HepG2 (cell line): ENCODE measurements around the gene WDR18. TPM values are rescaled to one million over a fixed set of nuclear protein-coding genes. Genes with fewer than 3 reads are reported as not detected.

Source experiments
- ERF ChIP-seq: IDR thresholded peaks from 2 replicates; pipeline ENCODE4 v1.6.1; 2018; ENCODE audit warnings: missing biosample characterization, missing genetic modification reagents
- KLF9 ChIP-seq: IDR thresholded peaks from 2 replicates; pipeline ENCODE4 v1.6.1; 2016; ENCODE audit warnings: low read depth
- MED1 ChIP-seq: sonication (generic); formaldehyde crosslinking; IDR thresholded peaks from 2 replicates; pipeline ENCODE4 v1.4.0; 2020; ENCODE audit warnings: missing genetic modification reagents
- NCOA5 ChIP-seq: sonication (generic); formaldehyde crosslinking; IDR thresholded peaks from 2 replicates; pipeline ENCODE4 v1.4.0; 2020; ENCODE audit warnings: missing genetic modification reagents
- PHF5A ChIP-seq: IDR thresholded peaks from one replicate; pipeline ENCODE4 v1.6.1; 2018; ENCODE audit warnings: low read depth, missing genetic modification reagents; ENCODE audit not compliant: unreplicated experiment
- SKI ChIP-seq: fragments of 450-650 bp; IDR thresholded peaks from one replicate; pipeline ENCODE4 v1.6.1; 2018; ENCODE audit warnings: mild to moderate bottlenecking; ENCODE audit not compliant: partially characterized antibody
- SMYD3 ChIP-seq: sonication (generic); formaldehyde crosslinking; IDR thresholded peaks from 2 replicates; pipeline ENCODE4 v1.8.1; 2023; ENCODE audit warnings: mild to moderate bottlenecking, missing genetic modification reagents
- SYNCRIP ChIP-seq: fragments of 200-400 bp; formaldehyde crosslinking; IDR thresholded peaks from 2 replicates; pipeline ENCODE4 v1.6.1; 2018; ENCODE audit warnings: mild to moderate bottlenecking, low read depth, low read length; ENCODE audit not compliant: insufficient read depth
- TGIF2 ChIP-seq: IDR thresholded peaks from 2 replicates; pipeline ENCODE4 v1.6.1; 2016; ENCODE audit warnings: control low read depth, missing compliant biosample characterization
- YEATS4 ChIP-seq: sonication (generic); formaldehyde crosslinking; IDR thresholded peaks from 2 replicates; pipeline ENCODE4 v1.4.0; 2020; ENCODE audit warnings: missing genetic modification reagents, borderline replicate concordance
- ZC3H4 ChIP-seq: sonication (generic); formaldehyde crosslinking; IDR thresholded peaks from 2 replicates; pipeline ENCODE4 v1.4.0; 2020; ENCODE audit warnings: missing genetic modification reagents, borderline replicate concordance
- ZNF10 ChIP-seq: sonication (generic); formaldehyde crosslinking; IDR thresholded peaks from 2 replicates; pipeline ENCODE4 v1.4.0; 2020; ENCODE audit warnings: mild to moderate bottlenecking, low read depth, missing genetic modification reagents, borderline replicate concordance
- ZNF124 ChIP-seq: sonication (generic); formaldehyde crosslinking; IDR thresholded peaks from 2 replicates; pipeline ENCODE4 v1.4.0; 2020; ENCODE audit warnings: missing genetic modification reagents
- ZNF382 ChIP-seq: sonication (generic); formaldehyde crosslinking; IDR thresholded peaks from 2 replicates; pipeline ENCODE4 v1.5.0; 2020; ENCODE audit warnings: missing genetic modification reagents, mild to moderate bottlenecking, borderline replicate concordance
- ZNF558 ChIP-seq: sonication (generic); formaldehyde crosslinking; IDR thresholded peaks from 2 replicates; pipeline ENCODE4 v1.9.0; 2022; ENCODE audit warnings: mild to moderate bottlenecking, missing genetic modification reagents, borderline replicate concordance
- ZNF569 ChIP-seq: sonication (generic); formaldehyde crosslinking; IDR thresholded peaks from 2 replicates; pipeline ENCODE4 v1.5.0; 2020; ENCODE audit warnings: mild to moderate bottlenecking, missing genetic modification reagents, moderate library complexity, borderline replicate concordance
- ZNF629 ChIP-seq: sonication (generic); formaldehyde crosslinking; conservative IDR thresholded peaks from 2 replicates; pipeline ENCODE4 v1.5.0; 2020; ENCODE audit warnings: missing genetic modification reagents
- polyA plus RNA-seq, 8 experiments: library from polyadenylated mRNA; depleted of rRNA in 3 of 8; stranded (reverse) in 7 of 8; unstranded in 1 of 8; fragments of >200 nt; fragmentation: Illumina TruSeq in 4 of 8; extraction: Trizol in 4 of 8; gene quantifications; 2 replicates each; pipeline versions ENCODE4 v1.2.1 to v1.2.3, GENCODE V29; 2011 to 2016; ENCODE audit warnings: low read depth in 4 of 8, missing spikeins in 1 of 8, mixed read lengths in 1 of 8; ENCODE audit not compliant: insufficient read depth in 1 of 8
- total RNA-seq, 5 experiments: library from RNA; depleted of rRNA; stranded (reverse); fragments of >200 nt; fragmentation: Illumina TruSeq; extraction: Trizol; gene quantifications; 2 replicates each; pipeline ENCODE4 v1.2.3, GENCODE V29; 2016; ENCODE audit warnings: low read depth in 1 of 5
- TF ChIP-seq, protein P1 (sequence below): sonication (generic); formaldehyde crosslinking; IDR thresholded peaks from 2 replicates; pipeline ENCODE4 v1.4.0; 2020; ENCODE audit warnings: missing genetic modification reagents
- TF ChIP-seq, protein P2 (sequence below): IDR thresholded peaks from 2 replicates; pipeline ENCODE4 v1.6.1; 2016; ENCODE audit warnings: low read depth, borderline replicate concordance
- TF ChIP-seq, protein P3 (sequence below): sonication (generic); formaldehyde crosslinking; IDR thresholded peaks from 2 replicates; pipeline ENCODE4 v1.4.0; 2020; ENCODE audit warnings: missing genetic modification reagents
- TF ChIP-seq, protein P4 (sequence below): IDR thresholded peaks from 2 replicates; pipeline ENCODE4 v1.6.1; 2016
- TF ChIP-seq, protein P5 (sequence below): sonication (generic); formaldehyde crosslinking; IDR thresholded peaks from 2 replicates; pipeline ENCODE4 v1.4.0; 2020; ENCODE audit warnings: missing genetic modification reagents, borderline replicate concordance

Gene WDR18
- total and polyA plus RNA-seq, 2 of the 13 experiments (the other 11 are each of a cell fraction or from before 2014, with no cell fraction given), result 36.4 to 47.6 TPM

DNA sequence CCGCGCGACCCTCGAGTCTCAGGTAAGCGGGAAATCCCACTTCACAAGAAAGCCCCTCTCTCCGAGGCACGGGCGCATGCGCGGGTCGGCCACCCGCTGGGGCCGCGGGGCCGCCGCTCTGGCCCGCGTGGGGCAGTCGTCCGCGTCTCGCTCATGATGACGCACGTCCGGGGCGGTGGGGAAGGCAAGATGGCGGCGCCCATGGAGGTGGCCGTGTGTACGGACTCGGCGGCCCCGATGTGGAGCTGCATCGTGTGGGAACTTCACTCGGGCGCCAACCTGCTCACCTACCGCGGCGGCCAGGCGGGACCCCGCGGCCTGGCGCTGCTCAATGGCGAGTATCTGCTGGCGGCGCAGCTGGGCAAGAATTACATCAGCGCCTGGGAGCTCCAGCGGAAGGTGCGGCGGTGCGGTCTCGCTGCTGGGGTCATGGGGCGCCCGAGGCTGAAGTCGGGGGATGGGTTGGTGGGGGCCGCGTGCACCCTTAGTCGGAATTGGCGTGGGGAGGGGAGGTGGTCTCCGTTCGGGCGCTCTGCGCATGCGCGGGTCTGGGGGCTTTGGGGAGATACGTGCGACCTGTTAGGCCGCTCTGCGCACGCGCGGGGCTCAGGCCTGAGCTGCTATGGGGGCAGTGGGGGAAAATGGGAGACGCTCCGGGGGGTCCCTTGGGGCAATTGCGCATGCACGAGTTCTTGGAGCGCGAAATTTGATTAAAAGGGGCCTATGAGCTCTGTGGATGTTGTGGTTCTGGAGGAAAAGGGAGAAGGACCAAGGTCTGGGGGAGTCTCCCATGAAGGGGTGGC is at the start of gene WDR18 (continued):
- TF ChIP-seq SYNCRIP (no peak), ZNF10 (CRISPR knock-in tag) (no peak), NCOA5 (CRISPR knock-in tag) (no peak), PHF5A (no peak), ZNF629 (CRISPR knock-in tag) (no peak), MED1 (CRISPR knock-in tag) (peak; percentile 45; the same call in 1 of the 2 replicates), ZNF569 (CRISPR knock-in tag) (no peak), KLF9 (CRISPR knock-in tag) (no peak), ZNF124 (CRISPR knock-in tag) (no peak), YEATS4 (peak; percentile 84; the same call in 1 of the 2 replicates), SKI (no peak), TGIF2 (CRISPR knock-in tag) (no peak), ZC3H4 (CRISPR knock-in tag) (no peak), ZNF382 (no peak), ERF (CRISPR knock-in tag) (peak; percentile 66; the same call in 1 of the 2 replicates), SMYD3 (CRISPR knock-in tag) (0 out of 2 replicates have a peak, but pooled peaks have one; percentile 60), ZNF558 (CRISPR knock-in tag) (no peak)
- TF ChIP-seq, protein P1, sequence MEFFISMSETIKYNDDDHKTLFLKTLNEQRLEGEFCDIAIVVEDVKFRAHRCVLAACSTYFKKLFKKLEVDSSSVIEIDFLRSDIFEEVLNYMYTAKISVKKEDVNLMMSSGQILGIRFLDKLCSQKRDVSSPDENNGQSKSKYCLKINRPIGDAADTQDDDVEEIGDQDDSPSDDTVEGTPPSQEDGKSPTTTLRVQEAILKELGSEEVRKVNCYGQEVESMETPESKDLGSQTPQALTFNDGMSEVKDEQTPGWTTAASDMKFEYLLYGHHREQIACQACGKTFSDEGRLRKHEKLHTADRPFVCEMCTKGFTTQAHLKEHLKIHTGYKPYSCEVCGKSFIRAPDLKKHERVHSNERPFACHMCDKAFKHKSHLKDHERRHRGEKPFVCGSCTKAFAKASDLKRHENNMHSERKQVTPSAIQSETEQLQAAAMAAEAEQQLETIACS (CRISPR knock-in tag), result no peak
- TF ChIP-seq, protein P2, sequence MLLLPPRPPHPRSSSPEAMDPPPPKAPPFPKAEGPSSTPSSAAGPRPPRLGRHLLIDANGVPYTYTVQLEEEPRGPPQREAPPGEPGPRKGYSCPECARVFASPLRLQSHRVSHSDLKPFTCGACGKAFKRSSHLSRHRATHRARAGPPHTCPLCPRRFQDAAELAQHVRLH (CRISPR knock-in tag), result 0 out of 2 replicates have a peak, but pooled peaks have one; percentile 18
- TF ChIP-seq, protein P3, sequence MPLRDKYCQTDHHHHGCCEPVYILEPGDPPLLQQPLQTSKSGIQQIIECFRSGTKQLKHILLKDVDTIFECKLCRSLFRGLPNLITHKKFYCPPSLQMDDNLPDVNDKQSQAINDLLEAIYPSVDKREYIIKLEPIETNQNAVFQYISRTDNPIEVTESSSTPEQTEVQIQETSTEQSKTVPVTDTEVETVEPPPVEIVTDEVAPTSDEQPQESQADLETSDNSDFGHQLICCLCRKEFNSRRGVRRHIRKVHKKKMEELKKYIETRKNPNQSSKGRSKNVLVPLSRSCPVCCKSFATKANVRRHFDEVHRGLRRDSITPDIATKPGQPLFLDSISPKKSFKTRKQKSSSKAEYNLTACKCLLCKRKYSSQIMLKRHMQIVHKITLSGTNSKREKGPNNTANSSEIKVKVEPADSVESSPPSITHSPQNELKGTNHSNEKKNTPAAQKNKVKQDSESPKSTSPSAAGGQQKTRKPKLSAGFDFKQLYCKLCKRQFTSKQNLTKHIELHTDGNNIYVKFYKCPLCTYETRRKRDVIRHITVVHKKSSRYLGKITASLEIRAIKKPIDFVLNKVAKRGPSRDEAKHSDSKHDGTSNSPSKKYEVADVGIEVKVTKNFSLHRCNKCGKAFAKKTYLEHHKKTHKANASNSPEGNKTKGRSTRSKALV, result no peak
- TF ChIP-seq, protein P4, sequence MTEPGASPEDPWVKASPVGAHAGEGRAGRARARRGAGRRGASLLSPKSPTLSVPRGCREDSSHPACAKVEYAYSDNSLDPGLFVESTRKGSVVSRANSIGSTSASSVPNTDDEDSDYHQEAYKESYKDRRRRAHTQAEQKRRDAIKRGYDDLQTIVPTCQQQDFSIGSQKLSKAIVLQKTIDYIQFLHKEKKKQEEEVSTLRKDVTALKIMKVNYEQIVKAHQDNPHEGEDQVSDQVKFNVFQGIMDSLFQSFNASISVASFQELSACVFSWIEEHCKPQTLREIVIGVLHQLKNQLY (CRISPR knock-in tag), result peak; percentile 45; the same call in 1 of the 2 replicates
- TF ChIP-seq, protein P5, sequence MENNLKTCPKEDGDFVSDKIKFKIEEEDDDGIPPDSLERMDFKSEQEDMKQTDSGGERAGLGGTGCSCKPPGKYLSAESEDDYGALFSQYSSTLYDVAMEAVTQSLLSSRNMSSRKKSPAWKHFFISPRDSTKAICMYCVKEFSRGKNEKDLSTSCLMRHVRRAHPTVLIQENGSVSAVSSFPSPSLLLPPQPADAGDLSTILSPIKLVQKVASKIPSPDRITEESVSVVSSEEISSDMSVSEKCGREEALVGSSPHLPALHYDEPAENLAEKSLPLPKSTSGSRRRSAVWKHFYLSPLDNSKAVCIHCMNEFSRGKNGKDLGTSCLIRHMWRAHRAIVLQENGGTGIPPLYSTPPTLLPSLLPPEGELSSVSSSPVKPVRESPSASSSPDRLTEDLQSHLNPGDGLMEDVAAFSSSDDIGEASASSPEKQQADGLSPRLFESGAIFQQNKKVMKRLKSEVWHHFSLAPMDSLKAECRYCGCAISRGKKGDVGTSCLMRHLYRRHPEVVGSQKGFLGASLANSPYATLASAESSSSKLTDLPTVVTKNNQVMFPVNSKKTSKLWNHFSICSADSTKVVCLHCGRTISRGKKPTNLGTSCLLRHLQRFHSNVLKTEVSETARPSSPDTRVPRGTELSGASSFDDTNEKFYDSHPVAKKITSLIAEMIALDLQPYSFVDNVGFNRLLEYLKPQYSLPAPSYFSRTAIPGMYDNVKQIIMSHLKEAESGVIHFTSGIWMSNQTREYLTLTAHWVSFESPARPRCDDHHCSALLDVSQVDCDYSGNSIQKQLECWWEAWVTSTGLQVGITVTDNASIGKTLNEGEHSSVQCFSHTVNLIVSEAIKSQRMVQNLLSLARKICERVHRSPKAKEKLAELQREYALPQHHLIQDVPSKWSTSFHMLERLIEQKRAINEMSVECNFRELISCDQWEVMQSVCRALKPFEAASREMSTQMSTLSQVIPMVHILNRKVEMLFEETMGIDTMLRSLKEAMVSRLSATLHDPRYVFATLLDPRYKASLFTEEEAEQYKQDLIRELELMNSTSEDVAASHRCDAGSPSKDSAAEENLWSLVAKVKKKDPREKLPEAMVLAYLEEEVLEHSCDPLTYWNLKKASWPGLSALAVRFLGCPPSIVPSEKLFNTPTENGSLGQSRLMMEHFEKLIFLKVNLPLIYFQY (CRISPR knock-in tag), result no peak
